ENCODE measurements around the gene ARAF. TPM values are rescaled to one million over a fixed set of nuclear protein-coding genes. Genes with fewer than 3 reads are reported as not detected.

ARAF gene
- total RNA-seq, 1 donor from 2014 or later: 68.5 TPM

DNA sequence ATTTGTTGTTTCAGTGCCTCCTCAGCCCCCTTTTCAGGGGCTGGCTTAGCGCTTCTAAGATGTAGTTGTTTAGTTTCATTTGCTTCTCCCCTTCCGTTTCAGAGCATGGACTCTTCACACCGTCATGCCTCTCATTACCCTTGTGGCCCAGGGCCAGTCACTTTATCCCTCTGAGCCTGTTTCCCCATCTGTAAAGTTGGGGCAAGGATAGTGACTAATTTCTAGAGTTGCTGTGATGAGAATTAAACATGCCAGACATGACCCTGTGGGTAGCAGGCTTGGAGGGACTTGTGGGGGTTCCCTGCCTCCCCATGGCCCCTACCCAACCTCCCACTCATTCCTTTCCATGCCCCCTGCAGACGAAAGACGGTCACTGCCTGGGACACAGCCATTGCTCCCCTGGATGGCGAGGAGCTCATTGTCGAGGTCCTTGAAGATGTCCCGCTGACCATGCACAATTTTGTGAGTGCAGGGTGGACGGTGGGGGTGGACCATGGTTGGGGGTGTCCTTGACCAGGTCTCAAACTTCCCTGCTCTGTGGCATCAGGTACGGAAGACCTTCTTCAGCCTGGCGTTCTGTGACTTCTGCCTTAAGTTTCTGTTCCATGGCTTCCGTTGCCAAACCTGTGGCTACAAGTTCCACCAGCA is 3.6 kb downstream of the ARAF start:
- DNase-seq (ENCODE audit: low spot score): no peak

DNA sequence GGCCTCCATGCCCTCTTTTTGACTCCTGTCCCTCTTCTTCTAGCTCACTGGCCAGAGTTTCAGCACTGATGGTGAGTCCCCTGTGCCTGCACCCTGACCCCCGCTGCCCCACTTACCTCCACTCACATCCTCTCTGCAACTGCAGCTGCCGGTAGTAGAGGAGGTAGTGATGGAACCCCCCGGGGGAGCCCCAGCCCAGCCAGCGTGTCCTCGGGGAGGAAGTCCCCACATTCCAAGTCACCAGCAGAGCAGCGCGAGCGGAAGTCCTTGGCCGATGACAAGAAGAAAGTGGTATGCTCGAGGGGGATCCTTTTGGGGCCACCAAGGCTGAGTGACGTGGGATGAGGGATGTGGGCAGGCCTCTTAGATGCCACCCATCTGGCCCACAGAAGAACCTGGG is 5.8 kb downstream of the ARAF start:
- no peak for DNase-seq (ENCODE audit: low spot score)

GRCh38 chrX:47568656-47569295 is 7.8 kb downstream of the ARAF start:
- no peak for DNase-seq (ENCODE audit: low spot score)

- no peak for DNase-seq (ENCODE audit: low spot score)
Observed at GRCh38 chrX:47570794-47571193, 9.8 kb downstream of the ARAF start.

- DNase-seq (ENCODE audit: low spot score): no peak
Observed at GRCh38 chrX:47571215-47571614, 10.2 kb downstream of the ARAF start.

DNA sequence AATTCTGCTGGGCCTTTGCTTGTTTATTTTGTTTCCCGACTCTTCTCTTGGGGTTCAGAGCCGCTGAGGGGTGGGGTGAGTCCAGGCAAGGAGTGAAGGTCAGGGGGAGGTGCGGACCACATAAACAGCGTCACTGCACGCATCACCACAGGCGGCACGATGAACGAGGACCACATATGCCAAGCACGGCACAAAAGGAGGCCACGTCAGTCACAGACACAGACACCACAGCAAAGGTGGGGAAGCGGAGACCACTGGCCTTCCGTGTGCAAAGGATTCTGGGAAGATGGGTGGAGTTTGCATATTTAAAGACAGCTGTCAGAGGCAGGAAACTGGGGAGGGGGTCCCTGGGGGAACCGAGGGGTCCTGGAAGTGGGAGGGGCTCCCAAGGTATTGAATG is 10.9 kb downstream of the ARAF start:
- no peak for DNase-seq (ENCODE audit: low spot score)

GRCh38 chrX:47572773-47573340 is 11.9 kb downstream of the ARAF start:
- DNase-seq (ENCODE audit: low spot score): no peak

DNA sequence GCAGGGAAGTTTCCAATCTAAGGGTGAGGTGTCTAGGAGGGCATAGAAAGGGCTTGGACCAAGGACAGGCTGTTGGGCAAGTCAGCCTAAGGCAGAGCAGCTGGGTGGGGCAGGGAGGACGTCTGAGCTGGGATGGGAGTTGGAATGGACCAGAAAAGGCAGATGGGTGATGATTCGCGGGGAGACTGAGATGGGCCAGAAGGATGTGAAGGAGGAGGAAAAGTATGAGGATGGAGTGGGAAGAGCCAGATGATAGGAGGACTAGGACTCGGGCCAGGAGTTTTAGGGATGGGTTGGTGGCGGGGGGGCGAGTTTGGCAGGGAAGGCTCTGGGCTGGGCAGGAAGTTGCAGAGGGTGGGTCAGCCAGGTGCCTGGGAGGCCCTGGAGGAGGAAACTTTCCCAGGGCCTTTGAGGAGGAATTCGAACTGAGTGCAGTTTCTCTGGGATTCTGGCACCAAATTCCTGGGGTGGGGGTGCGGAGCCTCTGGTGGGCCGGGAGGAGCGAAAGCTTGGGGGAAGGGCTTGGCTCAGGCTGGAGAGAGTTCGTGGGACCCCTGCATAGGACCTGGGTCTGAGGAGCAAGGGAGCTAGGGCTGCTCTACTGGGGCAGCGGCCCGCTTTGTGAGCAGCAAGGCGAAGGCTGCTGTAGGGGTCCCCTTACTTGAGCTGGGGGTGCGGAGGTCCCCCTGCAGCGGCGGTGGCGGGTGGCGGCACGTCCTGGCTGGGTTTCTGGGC is 12.5 kb downstream of the ARAF start:
- DNase-seq (ENCODE audit: low spot score): peak; percentile 64

- no peak for DNase-seq (ENCODE audit: low spot score)
Observed at GRCh38 chrX:47574076-47574546, 13.1 kb downstream of the ARAF start.

GRCh38 chrX:47574547-47575301 is 13.7 kb downstream of the ARAF start:
- no peak for DNase-seq (ENCODE audit: low spot score)

DNA sequence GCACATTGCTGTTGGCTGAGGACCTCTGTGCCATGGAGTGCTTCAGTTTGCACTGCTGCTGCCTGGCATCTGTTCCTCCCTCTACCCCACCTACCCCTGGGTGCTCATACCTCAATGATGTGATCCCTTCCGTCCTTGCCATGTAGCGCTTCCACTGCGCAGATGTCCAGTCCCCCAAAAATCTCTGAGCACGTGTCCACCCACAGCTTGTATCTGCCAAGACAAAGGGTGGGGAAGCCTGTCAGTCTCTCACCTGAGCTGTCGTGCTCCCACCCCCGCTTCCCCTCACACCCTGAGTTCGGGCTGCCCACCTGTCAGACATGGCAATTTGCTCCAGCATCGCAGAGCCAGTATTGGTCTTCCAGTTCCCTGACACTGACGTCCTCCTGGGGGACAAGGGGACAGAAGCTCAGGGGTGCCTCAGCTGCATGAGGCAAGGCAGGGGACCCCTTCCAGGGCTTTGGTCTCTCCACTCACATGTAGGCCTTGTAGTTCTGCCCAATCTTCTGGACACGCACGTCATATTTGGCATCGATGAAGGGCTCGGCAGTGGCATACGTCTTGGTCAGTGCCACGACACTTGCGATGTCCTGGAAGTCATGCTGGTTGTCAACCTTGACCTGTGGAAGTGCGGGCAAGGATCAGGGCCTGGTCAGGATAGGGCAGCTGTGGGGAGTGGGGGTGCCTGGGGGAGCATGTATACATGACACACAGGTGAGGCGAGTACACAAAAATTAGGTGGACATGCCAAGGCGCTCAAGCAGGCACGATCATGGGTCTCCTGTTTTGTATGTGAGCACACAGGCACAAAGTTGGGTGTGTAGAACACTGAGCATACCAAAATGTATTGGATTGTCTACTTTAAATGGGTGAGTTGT is 15.3 kb downstream of the ARAF start:
- no peak for DNase-seq (ENCODE audit: low spot score)

GRCh38 chrX:47577424-47577823 is 16.4 kb downstream of the ARAF start:
- no peak for DNase-seq (ENCODE audit: low spot score)

GRCh38 chrX:47577901-47578300 is 16.9 kb downstream of the ARAF start:
- peak; percentile 14 for DNase-seq (ENCODE audit: low spot score)

DNA sequence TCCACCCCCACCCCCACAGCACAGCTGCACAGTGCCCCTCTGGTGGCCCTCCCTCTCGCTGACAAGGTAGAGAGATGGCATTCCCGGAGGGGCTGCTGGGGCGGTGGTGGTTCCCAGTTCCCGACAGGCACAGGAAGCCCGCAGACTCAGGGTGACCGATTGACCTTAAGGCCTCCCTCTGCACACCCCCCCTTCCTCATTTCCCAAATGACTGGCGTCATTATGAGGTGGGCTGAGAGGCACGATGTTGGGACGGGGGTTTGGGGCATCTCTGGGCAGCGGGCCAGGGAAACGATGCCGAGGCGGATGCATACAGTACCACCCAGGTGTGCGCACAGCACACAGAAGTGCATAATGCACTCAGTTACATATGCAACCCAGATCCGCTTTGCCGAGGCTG is 17.7 kb downstream of the ARAF start:
- no peak for DNase-seq (ENCODE audit: low spot score)

- DNase-seq (ENCODE audit: low spot score): no peak
Observed at GRCh38 chrX:47579537-47579936, 18.5 kb downstream of the ARAF start.

DNA sequence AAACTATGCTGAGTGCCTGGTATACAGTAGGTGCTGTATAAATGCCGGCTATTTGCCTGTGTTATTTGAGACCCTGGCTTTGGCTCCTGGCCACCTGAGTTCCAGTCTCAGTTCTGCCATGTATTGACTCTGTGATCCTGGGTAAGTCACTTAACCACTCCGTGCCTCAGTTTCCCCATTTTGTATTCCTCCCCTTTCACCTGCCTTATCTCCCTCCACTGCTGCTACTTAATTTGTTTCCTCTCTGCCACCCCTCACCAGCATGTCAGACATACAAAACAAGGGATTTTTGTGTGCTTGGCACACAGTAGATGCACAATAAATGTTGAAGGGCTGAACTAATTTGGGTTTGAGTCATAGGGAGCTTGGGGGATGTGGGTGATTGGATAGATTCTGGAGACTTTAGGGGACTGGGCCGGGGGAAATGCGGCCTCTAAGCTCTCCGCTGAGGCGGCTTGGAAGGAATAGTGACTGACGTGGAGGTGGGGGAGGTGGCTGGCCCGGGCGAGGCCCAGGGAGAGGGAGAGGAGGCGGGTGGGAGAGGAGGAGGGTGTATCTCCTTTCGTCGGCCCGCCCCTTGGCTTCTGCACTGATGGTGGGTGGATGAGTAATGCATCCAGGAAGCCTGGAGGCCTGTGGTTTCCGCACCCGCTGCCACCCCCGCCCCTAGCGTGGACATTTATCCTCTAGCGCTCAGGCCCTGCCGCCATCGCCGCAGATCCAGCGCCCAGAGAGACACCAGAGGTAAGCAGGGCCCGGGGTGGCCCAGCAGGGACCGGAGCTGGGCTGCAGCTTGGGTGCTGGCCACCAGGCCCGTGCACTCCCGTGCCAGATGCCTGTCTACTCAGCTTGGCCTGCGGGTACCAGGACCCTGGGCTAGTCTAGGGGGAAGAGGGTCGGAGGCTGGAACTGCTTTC is 21.0 kb downstream of the ARAF start, which contains the start of gene TIMP1:
TSS of gene TIMP1 (plus strand) at position 706 of the 917 bp plus-strand sequence. CDS start 980 bp downstream, outside the sequence.
- DNase-seq (ENCODE audit: low spot score): peak; percentile 90

- no peak for DNase-seq (ENCODE audit: low spot score)
Observed at GRCh38 chrX:47583240-47583861, 22.3 kb downstream of the ARAF start.

DNA sequence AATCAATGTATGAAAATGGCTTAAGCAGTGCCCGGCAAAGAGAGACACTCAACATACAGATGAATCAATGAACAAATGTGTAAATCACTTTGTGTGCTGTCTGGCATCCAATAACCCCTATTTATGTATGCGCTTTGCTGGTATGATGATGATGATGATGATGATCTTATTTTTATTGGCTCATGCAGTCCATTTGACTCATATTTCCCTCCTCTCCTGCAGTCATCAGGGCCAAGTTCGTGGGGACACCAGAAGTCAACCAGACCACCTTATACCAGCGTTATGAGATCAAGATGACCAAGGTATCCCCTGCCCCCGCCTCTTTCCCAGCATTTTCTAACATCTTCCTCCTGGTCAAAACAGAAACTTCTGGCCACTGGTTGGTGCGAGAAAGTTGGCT is 23.7 kb downstream of the ARAF start:
- no peak for DNase-seq (ENCODE audit: low spot score)

GRCh38 chrX:47585273-47585672 is 24.3 kb downstream of the ARAF start:
- no peak for DNase-seq (ENCODE audit: low spot score)
